GM19035 (cell line): ENCODE results near the gene ZFP1.

Source experiments
- ATAC-seq: cut with Tn5 transposase; IDR thresholded peaks from one replicate; pipeline ENCODE4 v1.9.1; 2021; ENCODE audit not compliant: unreplicated experiment

ZFP1 gene

GRCh38 chr16:75148311-75149195 is at the start of gene ZFP1:
Gene ZFP1, plus strand, starts transcription at chr16:75148524. Its CDS starts 4,428 bp downstream, at chr16:75152952.
- ATAC-seq, result peak; percentile 82

- ATAC-seq, result no peak
Observed at GRCh38 chr16:75099075-75099667, 49.2 kb upstream of the ZFP1 start.

GRCh38 chr16:75099738-75100602 is 48.4 kb upstream of the ZFP1 start:
- no peak for ATAC-seq

GRCh38 chr16:75100603-75100990 is 47.7 kb upstream of the ZFP1 start:
- ATAC-seq, result no peak

- ATAC-seq, result no peak
Observed at GRCh38 chr16:75101635-75102034, 46.7 kb upstream of the ZFP1 start.

- no peak for ATAC-seq
Observed at GRCh38 chr16:75102595-75102994, 45.7 kb upstream of the ZFP1 start.

- no peak for ATAC-seq
Observed at GRCh38 chr16:75103994-75104393, 44.3 kb upstream of the ZFP1 start.

GRCh38 chr16:75104836-75105235 is 43.5 kb upstream of the ZFP1 start:
- no peak for ATAC-seq

- ATAC-seq, result no peak
Observed at GRCh38 chr16:75105306-75106061, 42.8 kb upstream of the ZFP1 start.

- ATAC-seq, result no peak
Observed at GRCh38 chr16:75106351-75107274, 41.7 kb upstream of the ZFP1 start.

- ATAC-seq, result no peak
Observed at GRCh38 chr16:75107505-75107904, 40.8 kb upstream of the ZFP1 start.

GRCh38 chr16:75108792-75109731 is 39.3 kb upstream of the ZFP1 start:
- ATAC-seq, result no peak

GRCh38 chr16:75109732-75110243 is 38.5 kb upstream of the ZFP1 start:
- ATAC-seq, result no peak

GRCh38 chr16:75110637-75111513 is 37.4 kb upstream of the ZFP1 start:
- peak; percentile 78 for ATAC-seq

GRCh38 chr16:75111514-75111940 is 36.8 kb upstream of the ZFP1 start:
- no peak for ATAC-seq

- ATAC-seq, result no peak
Observed at GRCh38 chr16:75111961-75112733, 36.2 kb upstream of the ZFP1 start.
